Astrocyte (in vitro differentiated cells and primary cell): ENCODE results near the gene ALOX12. TPM values are rescaled to one million over a fixed set of nuclear protein-coding genes. Genes with fewer than 3 reads are reported as not detected.

ENCODE experiments used
- DNase-seq: peaks from one replicate; pipeline ENCODE4 v3.0.0-alpha.2; 2010; ENCODE audit warnings: low read depth
- FAIRE-seq: peaks from 2 replicates; lab custom pipeline; 2011; peaks lifted over from hg19 to GRCh38; lab: Jason Lieb, UNC
- H2AFZ ChIP-seq: 2 replicates; pipeline ENCODE4 v1.6.0; 2012; ENCODE audit warnings: low read depth, low read length, inconsistent platforms
- H3K27ac ChIP-seq: 2 replicates; pipeline ENCODE4 v1.5.1; 2011; ENCODE audit warnings: low read depth, low read length, inconsistent platforms
- H3K27me3 ChIP-seq: 2 replicates; pipeline ENCODE4 v1.6.0; 2011; ENCODE audit warnings: low read length, inconsistent platforms; ENCODE audit not compliant: insufficient read depth
- H3K36me3 ChIP-seq: 2 replicates; pipeline ENCODE4 v1.5.1; 2011; ENCODE audit warnings: low read length, inconsistent platforms; ENCODE audit not compliant: insufficient read depth
- H3K4me1 ChIP-seq: 2 replicates; pipeline ENCODE4 v1.5.1; 2011; ENCODE audit warnings: low read length, inconsistent platforms; ENCODE audit not compliant: insufficient read depth
- H3K4me2 ChIP-seq: 2 replicates; pipeline ENCODE4 v1.6.0; 2012; ENCODE audit warnings: low read length, inconsistent platforms
- H3K4me3 ChIP-seq: 2 replicates; pipeline ENCODE4 v1.5.1; 2011; ENCODE audit warnings: low read depth, mild to moderate bottlenecking, low read length, inconsistent platforms; ENCODE audit not compliant: insufficient read depth
- H3K79me2 ChIP-seq: 2 replicates; pipeline ENCODE4 v1.6.0; 2012; ENCODE audit warnings: mild to moderate bottlenecking, low read length, inconsistent platforms; ENCODE audit not compliant: insufficient read depth
- H3K9ac ChIP-seq: 2 replicates; pipeline ENCODE4 v1.6.0; 2012; ENCODE audit warnings: mild to moderate bottlenecking, low read length, inconsistent platforms
- H3K9me3 ChIP-seq: 2 replicates; pipeline ENCODE4 v1.5.1; 2012; ENCODE audit warnings: low read depth, mild to moderate bottlenecking, low read length, inconsistent platforms; ENCODE audit not compliant: insufficient read depth
- H4K20me1 ChIP-seq: 2 replicates; pipeline ENCODE4 v1.6.0; 2012; ENCODE audit warnings: low read length, inconsistent platforms; ENCODE audit not compliant: insufficient read depth
- H3K27ac Mint-ChIP-seq: one replicate; pipeline ENCODE4 v1.8.0; 2021; ENCODE audit warnings: mild to moderate bottlenecking, mixed read lengths; ENCODE audit not compliant: unreplicated experiment
- H3K27me3 Mint-ChIP-seq: one replicate; pipeline ENCODE4 v1.8.0; 2021; ENCODE audit warnings: low read depth, mixed read lengths; ENCODE audit not compliant: unreplicated experiment
- H3K36me3 Mint-ChIP-seq: one replicate; pipeline ENCODE4 v1.8.0; 2021; ENCODE audit warnings: low read depth, mixed read lengths; ENCODE audit not compliant: unreplicated experiment
- H3K4me1 Mint-ChIP-seq: one replicate; pipeline ENCODE4 v1.8.0; 2021; ENCODE audit warnings: low read depth, mixed read lengths; ENCODE audit not compliant: unreplicated experiment
- H3K4me3 Mint-ChIP-seq: one replicate; pipeline ENCODE4 v1.8.0; 2021; ENCODE audit warnings: mild to moderate bottlenecking, moderate library complexity, mixed read lengths; ENCODE audit not compliant: unreplicated experiment
- H3K9me3 Mint-ChIP-seq: one replicate; pipeline ENCODE4 v1.8.0; 2021; ENCODE audit warnings: mild to moderate bottlenecking, mixed read lengths; ENCODE audit not compliant: unreplicated experiment
- EZH2 ChIP-seq: IDR thresholded peaks from 2 replicates; pipeline ENCODE4 v1.6.1; 2012; ENCODE audit warnings: mild to moderate bottlenecking, low read length, inconsistent platforms; ENCODE audit not compliant: insufficient read depth
- total RNA-seq: library from RNA; stranded (reverse); gene quantifications from 2 replicates; pipeline ENCODE4 v1.2.1, GENCODE V29; 2021
- TF ChIP-seq, protein P1 (sequence below): IDR thresholded peaks from 2 replicates; pipeline ENCODE4 v1.5.1; 2011; ENCODE audit warnings: low read depth, mild to moderate bottlenecking, inconsistent platforms, low read length, moderate library complexity; ENCODE audit not compliant: insufficient read depth

Gene ALOX12
- total RNA-seq, 1 donor from 2014 or later: not detected

- peaks cover 25% of the 10 kb centered on the region for H3K36me3 Mint-ChIP-seq
- H3K9me3 Mint-ChIP-seq: peaks cover 1% of the 10 kb centered on the region
- DNase-seq (no peak), FAIRE-seq (no peak)
- Histone ChIP-seq H3K9me3 (no peaks in the 10 kb centered on the region), H3K36me3 (peaks cover 6% of the 10 kb centered on the region), H3K27ac (no peak overlapping the region), H3K27me3 (no peaks in the 10 kb centered on the region), H3K4me2 (no peak overlapping the region), H3K79me2 (peaks cover 18% of the 10 kb centered on the region), H4K20me1 (peaks cover 71% of the 10 kb centered on the region), H3K4me3 (no peak overlapping the region), H3K9ac (no peak overlapping the region), H2AFZ (no peak overlapping the region), H3K4me1 (no peaks in the 10 kb centered on the region)
- no peaks in the 10 kb centered on the region for H3K27me3 Mint-ChIP-seq
- no peak overlapping the region for H3K4me3 Mint-ChIP-seq
- H3K27ac Mint-ChIP-seq: no peak overlapping the region
- TF ChIP-seq, protein P1, sequence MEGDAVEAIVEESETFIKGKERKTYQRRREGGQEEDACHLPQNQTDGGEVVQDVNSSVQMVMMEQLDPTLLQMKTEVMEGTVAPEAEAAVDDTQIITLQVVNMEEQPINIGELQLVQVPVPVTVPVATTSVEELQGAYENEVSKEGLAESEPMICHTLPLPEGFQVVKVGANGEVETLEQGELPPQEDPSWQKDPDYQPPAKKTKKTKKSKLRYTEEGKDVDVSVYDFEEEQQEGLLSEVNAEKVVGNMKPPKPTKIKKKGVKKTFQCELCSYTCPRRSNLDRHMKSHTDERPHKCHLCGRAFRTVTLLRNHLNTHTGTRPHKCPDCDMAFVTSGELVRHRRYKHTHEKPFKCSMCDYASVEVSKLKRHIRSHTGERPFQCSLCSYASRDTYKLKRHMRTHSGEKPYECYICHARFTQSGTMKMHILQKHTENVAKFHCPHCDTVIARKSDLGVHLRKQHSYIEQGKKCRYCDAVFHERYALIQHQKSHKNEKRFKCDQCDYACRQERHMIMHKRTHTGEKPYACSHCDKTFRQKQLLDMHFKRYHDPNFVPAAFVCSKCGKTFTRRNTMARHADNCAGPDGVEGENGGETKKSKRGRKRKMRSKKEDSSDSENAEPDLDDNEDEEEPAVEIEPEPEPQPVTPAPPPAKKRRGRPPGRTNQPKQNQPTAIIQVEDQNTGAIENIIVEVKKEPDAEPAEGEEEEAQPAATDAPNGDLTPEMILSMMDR: no peak
- TF ChIP-seq EZH2: no peak
- peaks cover 4% of the 10 kb centered on the region for H3K4me1 Mint-ChIP-seq
Measured at GRCh38 chr17:7002288-7003047, 6.6 kb downstream of the ALOX12 start.

DNA sequence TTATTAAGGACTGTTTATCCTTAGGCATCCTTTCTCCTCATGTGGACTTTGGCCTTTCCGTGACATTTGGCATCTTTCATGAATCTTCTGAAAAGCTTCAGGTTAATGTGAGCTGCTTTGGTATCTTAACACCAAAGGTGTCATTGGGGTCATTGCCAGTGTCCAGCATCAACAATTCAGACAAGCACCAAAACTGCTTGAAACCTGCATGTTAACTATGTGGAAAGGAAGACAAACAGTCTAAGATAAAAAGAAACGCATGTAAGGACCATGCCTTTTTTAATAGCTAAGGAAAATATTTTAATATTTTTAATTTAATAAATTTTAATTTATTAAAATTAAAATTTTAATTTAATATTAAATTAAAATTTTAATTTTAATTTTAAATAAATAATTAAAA is 7.9 kb downstream of the ALOX12 start:
- no peaks in the 10 kb centered on the region for H3K27me3 Mint-ChIP-seq
- no peak overlapping the region for H3K4me3 Mint-ChIP-seq
- H3K36me3 Mint-ChIP-seq: peaks cover 18% of the 10 kb centered on the region
- Histone ChIP-seq H3K9me3 (no peaks in the 10 kb centered on the region), H3K36me3 (peaks cover 6% of the 10 kb centered on the region), H2AFZ (no peak overlapping the region), H3K27ac (no peak overlapping the region), H3K4me3 (no peak overlapping the region), H3K27me3 (no peaks in the 10 kb centered on the region), H3K4me1 (no peaks in the 10 kb centered on the region), H3K4me2 (no peak overlapping the region), H3K79me2 (peaks cover 22% of the 10 kb centered on the region), H4K20me1 (peaks cover 68% of the 10 kb centered on the region), H3K9ac (no peak overlapping the region)
- H3K9me3 Mint-ChIP-seq: peaks cover 1% of the 10 kb centered on the region
- H3K4me1 Mint-ChIP-seq: peaks cover 4% of the 10 kb centered on the region
- H3K27ac Mint-ChIP-seq: no peak overlapping the region
- FAIRE-seq: no peak
- TF ChIP-seq EZH2: no peak
- TF ChIP-seq, protein P1: no peak
- no peak for DNase-seq
